Fibroblast of lung (primary cell): ENCODE results near the gene LONP1. TPM values are rescaled to one million over a fixed set of nuclear protein-coding genes. Genes with fewer than 3 reads are reported as not detected.
A peak's percentile ranks its signal among the peaks of the same experiment; 100 is the strongest.

Source experiments
- DNase-seq, 2 donors: peaks; one replicate each; pipeline versions ENCODE4 v3.0.0 to v3.0.0-alpha.2; 2010; ENCODE audit warnings: low read depth in 2 of 2
- H2AFZ ChIP-seq: 2 replicates; pipeline ENCODE4 v1.5.1; 2012; ENCODE audit warnings: low read length, control low read depth, inconsistent platforms
- H3K27ac ChIP-seq: 2 replicates; pipeline ENCODE4 v1.5.1; 2011; ENCODE audit warnings: low read length, control low read depth; ENCODE audit not compliant: insufficient read depth
- H3K27me3 ChIP-seq: 2 replicates; pipeline ENCODE4 v1.5.1; 2011; ENCODE audit warnings: mild to moderate bottlenecking, low read length; ENCODE audit not compliant: control insufficient read depth, insufficient read depth
- H3K36me3 ChIP-seq: 2 replicates; pipeline ENCODE4 v1.5.1; 2011; ENCODE audit warnings: low read length; ENCODE audit not compliant: control insufficient read depth, insufficient read depth
- H3K4me1 ChIP-seq: 2 replicates; pipeline ENCODE4 v1.5.1; 2011; ENCODE audit warnings: low read length; ENCODE audit not compliant: control insufficient read depth, insufficient read depth; ENCODE audit errors: extremely low read depth
- H3K4me2 ChIP-seq: 2 replicates; pipeline ENCODE4 v1.5.1; 2011; ENCODE audit warnings: low read length, control low read depth; ENCODE audit not compliant: insufficient read depth; ENCODE audit errors: extremely low read depth
- H3K4me3 ChIP-seq, 4 experiments: fragments of 200-600 bp in 1 of 4; sonication (generic) in 1 of 4; replicated peaks in 1 of 4; 2 replicates each; pipeline ENCODE4 v1.5.1; 2011 to 2016; ENCODE audit warnings: low read length in 4 of 4, low read depth in 3 of 4, mild to moderate bottlenecking in 3 of 4, control low read depth in 2 of 4, inconsistent platforms in 1 of 4, mixed read lengths in 1 of 4; ENCODE audit not compliant: insufficient read depth in 1 of 4; ENCODE audit errors: control extremely low read depth in 1 of 4
- H3K79me2 ChIP-seq: 2 replicates; pipeline ENCODE4 v1.5.1; 2012; ENCODE audit warnings: mild to moderate bottlenecking, low read length, inconsistent platforms; ENCODE audit not compliant: control insufficient read depth, insufficient read depth
- H3K9ac ChIP-seq: 2 replicates; pipeline ENCODE4 v1.5.1; 2011; ENCODE audit warnings: mild to moderate bottlenecking, low read length, control low read depth; ENCODE audit not compliant: insufficient read depth
- H3K9me3 ChIP-seq: 2 replicates; pipeline ENCODE4 v1.5.1; 2012; ENCODE audit warnings: low read depth, low read length; ENCODE audit not compliant: control insufficient read depth, insufficient read depth
- H4K20me1 ChIP-seq: 2 replicates; pipeline ENCODE4 v1.5.1; 2011; ENCODE audit warnings: low read length; ENCODE audit not compliant: control insufficient read depth, insufficient read depth; ENCODE audit errors: extremely low read depth
- EZH2 ChIP-seq: IDR thresholded peaks from 2 replicates; pipeline ENCODE4 v1.5.1; 2012; ENCODE audit warnings: low read length, control low read depth, mild to moderate bottlenecking; ENCODE audit errors: missing control alignments
- polyA plus RNA-seq, 2 donors: library from polyadenylated mRNA; depleted of rRNA in 1 of 2; stranded (reverse) in 1 of 2; unstranded in 1 of 2; fragments of >200 nt; gene quantifications; 2 replicates each; pipeline ENCODE4 v1.2.1, GENCODE V29; 2011 to 2012; ENCODE audit warnings: missing spikeins in 1 of 2
- total RNA-seq: library from RNA; depleted of rRNA; stranded (reverse); fragments of >200 nt; gene quantifications from 2 replicates; pipeline ENCODE4 v1.2.1, GENCODE V29; 2014
- TF ChIP-seq, protein P1 (sequence below), 2 donors: IDR thresholded peaks in 1 of 2; conservative IDR thresholded peaks in 1 of 2; 1 replicate in 1 of 2; 2 replicates in 1 of 2; pipeline ENCODE4 v1.5.1; 2011 to 2012; ENCODE audit warnings: low read length in 2 of 2, control low read depth in 1 of 2, inconsistent platforms in 1 of 2, low read depth in 1 of 2, mild to moderate bottlenecking in 1 of 2

LONP1 gene
- total and polyA plus RNA-seq, 2 donors (not counting 1 experiment from before 2014, with no cell fraction given), result 29.8 to 172 TPM

GRCh38 chr19:5683177-5683886 lies 36.6 kb downstream of the LONP1 start:
- H3K9me3 ChIP-seq, result no peaks in the 10 kb centered on the region
- H3K4me3 ChIP-seq, result no peak overlapping the region
- H3K9ac ChIP-seq, result no peak overlapping the region
- peaks cover 10% of the 10 kb centered on the region for H3K79me2 ChIP-seq
- TF ChIP-seq EZH2, result no peak
- TF ChIP-seq, protein P1, sequence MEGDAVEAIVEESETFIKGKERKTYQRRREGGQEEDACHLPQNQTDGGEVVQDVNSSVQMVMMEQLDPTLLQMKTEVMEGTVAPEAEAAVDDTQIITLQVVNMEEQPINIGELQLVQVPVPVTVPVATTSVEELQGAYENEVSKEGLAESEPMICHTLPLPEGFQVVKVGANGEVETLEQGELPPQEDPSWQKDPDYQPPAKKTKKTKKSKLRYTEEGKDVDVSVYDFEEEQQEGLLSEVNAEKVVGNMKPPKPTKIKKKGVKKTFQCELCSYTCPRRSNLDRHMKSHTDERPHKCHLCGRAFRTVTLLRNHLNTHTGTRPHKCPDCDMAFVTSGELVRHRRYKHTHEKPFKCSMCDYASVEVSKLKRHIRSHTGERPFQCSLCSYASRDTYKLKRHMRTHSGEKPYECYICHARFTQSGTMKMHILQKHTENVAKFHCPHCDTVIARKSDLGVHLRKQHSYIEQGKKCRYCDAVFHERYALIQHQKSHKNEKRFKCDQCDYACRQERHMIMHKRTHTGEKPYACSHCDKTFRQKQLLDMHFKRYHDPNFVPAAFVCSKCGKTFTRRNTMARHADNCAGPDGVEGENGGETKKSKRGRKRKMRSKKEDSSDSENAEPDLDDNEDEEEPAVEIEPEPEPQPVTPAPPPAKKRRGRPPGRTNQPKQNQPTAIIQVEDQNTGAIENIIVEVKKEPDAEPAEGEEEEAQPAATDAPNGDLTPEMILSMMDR (conservative IDR thresholded peaks at IDR 0.05 in 1 of 2, IDR thresholded peaks at IDR 0.05 in 1 of 2; ENCODE audit: low read depth in 1 of 2, low read length in 2 of 2), result no peak
- no peak overlapping the region for H3K27ac ChIP-seq
- H3K36me3 ChIP-seq, result no peaks in the 10 kb centered on the region
- H3K4me1 ChIP-seq, result peaks cover 4% of the 10 kb centered on the region
- peaks cover 3% of the 10 kb centered on the region for H3K27me3 ChIP-seq
- no peak overlapping the region for H2AFZ ChIP-seq
- no peaks in the 10 kb centered on the region for H4K20me1 ChIP-seq
- no peak overlapping the region for H3K4me2 ChIP-seq
- no peak for DNase-seq

DNA sequence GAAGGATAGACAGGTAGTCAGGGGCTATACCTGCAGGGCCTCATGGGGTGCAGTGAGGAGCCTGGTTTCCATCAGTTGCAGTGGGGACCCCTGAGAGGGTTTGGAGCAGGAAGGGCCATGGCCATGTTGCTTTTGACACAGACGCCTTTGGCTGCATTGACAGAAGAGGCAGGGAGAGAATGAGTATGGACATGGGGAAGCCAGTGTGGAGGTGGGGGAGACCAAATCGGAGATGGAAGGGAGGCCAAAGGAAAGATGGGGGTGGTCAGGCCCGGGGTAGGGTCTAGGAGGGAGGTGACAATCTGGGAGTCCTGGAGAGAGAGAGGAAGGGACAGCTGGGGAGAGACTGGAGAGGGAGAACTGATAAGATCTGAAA lies 37.9 kb downstream of the LONP1 start:
- peaks cover 4% of the 10 kb centered on the region for H3K4me1 ChIP-seq
- no peaks in the 10 kb centered on the region for H4K20me1 ChIP-seq
- TF ChIP-seq, protein P1 (conservative IDR thresholded peaks at IDR 0.05 in 1 of 2, IDR thresholded peaks at IDR 0.05 in 1 of 2; ENCODE audit: low read depth in 1 of 2, low read length in 2 of 2), result no peak
- TF ChIP-seq EZH2, result no peak
- H3K36me3 ChIP-seq, result no peaks in the 10 kb centered on the region
- H3K27me3 ChIP-seq, result peaks cover 3% of the 10 kb centered on the region
- H3K9ac ChIP-seq, result no peak overlapping the region
- H3K4me3 ChIP-seq, result no peak overlapping the region
- no peak overlapping the region for H3K27ac ChIP-seq
- DNase-seq, result no peak
- no peak overlapping the region for H3K4me2 ChIP-seq
- no peak overlapping the region for H2AFZ ChIP-seq
- H3K79me2 ChIP-seq, result peaks cover 10% of the 10 kb centered on the region
- H3K9me3 ChIP-seq, result no peaks in the 10 kb centered on the region

DNA sequence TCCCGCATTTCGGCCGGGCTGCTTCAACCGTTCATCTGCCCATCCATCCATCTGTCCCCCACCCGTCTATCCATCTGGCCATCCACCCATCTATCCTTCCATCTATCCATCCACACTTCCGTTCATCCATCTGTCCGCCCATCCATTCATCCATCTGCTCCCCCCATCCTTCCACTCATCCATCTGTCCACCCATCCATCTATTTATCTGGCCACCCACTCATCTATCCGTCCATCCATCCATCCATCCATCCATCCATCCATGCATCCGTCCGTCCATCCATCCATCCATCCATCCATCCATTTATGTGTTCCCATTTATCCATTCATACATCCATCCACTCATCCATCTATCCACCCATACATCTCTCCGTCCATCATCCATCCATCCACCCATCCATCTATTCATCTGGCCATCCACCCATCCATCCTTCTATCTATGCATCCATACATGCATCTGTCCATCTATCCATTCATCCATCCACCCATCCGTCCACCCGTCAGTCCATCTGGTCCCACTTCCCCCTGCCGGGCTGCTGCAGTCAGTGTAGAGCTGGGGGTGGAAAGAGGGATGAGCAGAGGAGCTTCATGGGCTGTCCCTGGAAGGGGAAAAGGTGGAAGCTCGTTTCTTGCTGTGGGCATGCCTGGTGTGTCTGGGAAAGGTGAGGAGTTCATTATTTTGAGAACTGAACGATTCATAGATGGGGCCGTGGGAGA lies 38.4 kb downstream of the LONP1 start:
- peaks cover 3% of the 10 kb centered on the region for H3K27me3 ChIP-seq
- no peaks in the 10 kb centered on the region for H3K9me3 ChIP-seq
- peaks cover 10% of the 10 kb centered on the region for H3K79me2 ChIP-seq
- no peak overlapping the region for H3K9ac ChIP-seq
- DNase-seq, result no peak
- TF ChIP-seq, protein P1 (conservative IDR thresholded peaks at IDR 0.05 in 1 of 2, IDR thresholded peaks at IDR 0.05 in 1 of 2; ENCODE audit: low read depth in 1 of 2, low read length in 2 of 2), result no peak
- no peak for TF ChIP-seq EZH2
- peaks cover 4% of the 10 kb centered on the region for H3K4me1 ChIP-seq
- peaks cover 1% of the 10 kb centered on the region for H3K36me3 ChIP-seq
- peak overlapping the region; percentile 63 to 81 (median 72) for H3K4me3 ChIP-seq
- H4K20me1 ChIP-seq, result no peaks in the 10 kb centered on the region
- H3K27ac ChIP-seq, result no peak overlapping the region
- H3K4me2 ChIP-seq, result peak overlapping the region; percentile 82
- H2AFZ ChIP-seq, result peak overlapping the region; percentile 46
